Suprapubic skin (tissue), 4 donors: ENCODE results near the gene OVAAL.

Experiments used
- EP300 ChIP-seq: sonication (generic); formaldehyde crosslinking; IDR thresholded peaks from one replicate; pipeline ENCODE4 v1.6.1; 2017; ENCODE audit warnings: antibody characterized with exemption
- POLR2A ChIP-seq, 2 donors: fragments of 450-650 bp; IDR thresholded peaks; one replicate each; pipeline ENCODE4 v1.6.1; 2017; ENCODE audit warnings: antibody characterized with exemption in 2 of 2, mild to moderate bottlenecking in 2 of 2, moderate library complexity in 2 of 2
- POLR2AphosphoS5 ChIP-seq, 3 donors: sonication (generic); formaldehyde crosslinking; IDR thresholded peaks; one replicate each; pipeline ENCODE4 v1.6.1; 2017; ENCODE audit warnings: antibody characterized with exemption in 3 of 3
- TF ChIP-seq, protein P1 (sequence below), 2 donors: fragments of 200-600 bp in 1 of 2; fragments of 450-650 bp in 1 of 2; sonication (generic) in 1 of 2; IDR thresholded peaks; one replicate each; pipeline ENCODE4 v1.5.1; 2016 to 2019; ENCODE audit warnings: antibody characterized with exemption in 2 of 2, mild to moderate bottlenecking in 1 of 2, moderate library complexity in 1 of 2

DNA sequence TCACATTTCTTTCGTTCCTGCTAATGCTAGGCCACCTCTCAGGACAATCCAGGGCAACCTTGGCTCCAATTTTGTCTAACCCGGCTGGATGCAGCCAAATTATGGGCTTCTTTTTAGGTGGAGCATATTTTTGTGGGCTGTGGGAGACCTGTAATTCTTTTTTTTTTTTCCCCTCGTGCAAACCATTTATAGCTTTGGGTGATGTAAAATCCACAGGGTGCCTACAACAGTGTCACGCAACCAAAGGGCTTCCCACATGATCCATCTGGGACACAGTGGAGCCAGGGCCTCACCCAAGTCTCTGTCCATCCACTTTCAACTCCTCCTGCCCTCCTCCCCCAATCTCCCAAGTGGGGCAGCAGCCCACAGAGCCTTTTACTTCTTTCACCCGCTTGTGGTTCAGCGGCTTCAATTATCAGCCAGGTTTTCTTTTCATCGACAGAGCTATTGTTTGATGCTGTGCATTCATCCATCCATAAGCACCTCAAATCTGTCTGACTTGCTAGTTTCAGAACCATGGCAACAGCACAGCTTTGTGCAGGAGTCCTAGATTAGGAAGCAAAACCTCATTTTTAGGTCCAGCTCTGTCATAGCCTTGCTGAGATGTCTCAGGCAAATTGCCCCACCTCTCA, 10.0 kb upstream of the OVAAL start:
- TF ChIP-seq POLR2A (IDR thresholded peaks at IDR 0.05) (no peak), EP300 (no peak), POLR2AphosphoS5 (IDR thresholded peaks at IDR 0.05) (no peak)
- TF ChIP-seq, protein P1, sequence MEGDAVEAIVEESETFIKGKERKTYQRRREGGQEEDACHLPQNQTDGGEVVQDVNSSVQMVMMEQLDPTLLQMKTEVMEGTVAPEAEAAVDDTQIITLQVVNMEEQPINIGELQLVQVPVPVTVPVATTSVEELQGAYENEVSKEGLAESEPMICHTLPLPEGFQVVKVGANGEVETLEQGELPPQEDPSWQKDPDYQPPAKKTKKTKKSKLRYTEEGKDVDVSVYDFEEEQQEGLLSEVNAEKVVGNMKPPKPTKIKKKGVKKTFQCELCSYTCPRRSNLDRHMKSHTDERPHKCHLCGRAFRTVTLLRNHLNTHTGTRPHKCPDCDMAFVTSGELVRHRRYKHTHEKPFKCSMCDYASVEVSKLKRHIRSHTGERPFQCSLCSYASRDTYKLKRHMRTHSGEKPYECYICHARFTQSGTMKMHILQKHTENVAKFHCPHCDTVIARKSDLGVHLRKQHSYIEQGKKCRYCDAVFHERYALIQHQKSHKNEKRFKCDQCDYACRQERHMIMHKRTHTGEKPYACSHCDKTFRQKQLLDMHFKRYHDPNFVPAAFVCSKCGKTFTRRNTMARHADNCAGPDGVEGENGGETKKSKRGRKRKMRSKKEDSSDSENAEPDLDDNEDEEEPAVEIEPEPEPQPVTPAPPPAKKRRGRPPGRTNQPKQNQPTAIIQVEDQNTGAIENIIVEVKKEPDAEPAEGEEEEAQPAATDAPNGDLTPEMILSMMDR (IDR thresholded peaks at IDR 0.05), result no peak
